H1 (cell line): ENCODE measurements around the gene PTPRD. TPM values are rescaled to one million over a fixed set of nuclear protein-coding genes. Genes with fewer than 3 reads are reported as not detected.

Experiments
- CBX5 ChIP-seq: fragments of 300-800, 300-1000 bp; sonication (generic); IDR thresholded peaks from 2 replicates; pipeline ENCODE4 v1.7.1; 2016; ENCODE audit warnings: antibody characterized with exemption, low read length, low read depth
- CBX8 ChIP-seq: fragments of 300-800, 300-1000 bp; sonication (generic); IDR thresholded peaks from 2 replicates; pipeline ENCODE4 v1.7.1; 2016; ENCODE audit warnings: low read depth, low read length, borderline replicate concordance
- E2F6 ChIP-seq: IDR thresholded peaks from 2 replicates; pipeline ENCODE4 v1.6.1; 2012; ENCODE audit warnings: inconsistent platforms
- KDM4A ChIP-seq: IDR thresholded peaks from one replicate; pipeline ENCODE4 v1.7.1; 2012; ENCODE audit warnings: low read depth, mild to moderate bottlenecking, moderate library complexity, low read length, inconsistent platforms; ENCODE audit not compliant: severe bottlenecking
- TCF12 ChIP-seq: IDR thresholded peaks from 2 replicates; pipeline ENCODE4 v1.6.1; 2011; ENCODE audit warnings: low read depth, mild to moderate bottlenecking, low read length
- polyA plus RNA-seq, 7 experiments: library from polyadenylated mRNA; depleted of rRNA in 3 of 7; stranded (reverse) in 5 of 7; unstranded in 2 of 7; fragments of >200 nt in 5 of 7; fragments of 200-250 nt in 2 of 7; gene quantifications; 1 replicate in 5 of 7; 2 replicates in 1 of 7; 4 replicates in 1 of 7; pipeline versions ENCODE4 v1.2.1 to v1.2.3, GENCODE V29; 2011 to 2013; ENCODE audit warnings: missing spikeins in 2 of 7, mixed read lengths in 2 of 7
- total RNA-seq: library from RNA; stranded (reverse); fragmentation: NEBNext Ultra II Directional; extraction: Animal tissue kit (Norgen Biotek cat#: 25700); gene quantifications from 2 replicates; pipeline ENCODE4 v1.2.1, GENCODE V29; 2021

The PTPRD gene
- total and polyA plus RNA-seq, 2 of the 8 experiments (the other 6 are each of a cell fraction or from before 2014, with no cell fraction given), result 17.2 to 77.0 TPM

DNA sequence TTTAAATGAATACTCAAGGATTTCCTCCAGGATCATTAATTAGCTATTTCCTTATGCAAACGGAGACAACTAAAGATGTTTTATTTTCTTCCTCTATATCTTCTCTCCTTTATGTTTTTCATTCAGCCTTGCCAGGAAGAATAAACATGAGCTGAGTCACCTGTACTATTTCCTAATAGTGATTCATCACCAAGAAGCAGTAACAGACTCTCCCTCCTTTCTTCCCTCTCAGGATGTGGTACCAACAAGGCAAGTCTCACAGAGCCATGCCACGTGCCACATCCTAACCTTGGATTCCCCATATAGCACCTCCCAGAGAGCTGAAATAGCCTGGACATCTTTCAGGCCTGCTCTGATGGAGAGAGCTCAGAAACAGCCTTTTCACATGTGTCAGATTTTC lies 2054.6 kb downstream of the PTPRD start (continued):
- TF ChIP-seq CBX5 (no peak), TCF12 (no peak), E2F6 (no peak), KDM4A (no peak), CBX8 (no peak)
- TF ChIP-seq, all 59 proteins: peak for 0
